22Rv1 (cell line): Measurements from ENCODE around the gene SCO1.
"Not testable (repeated sequence)": the region's sequence is repeated elsewhere in the genome, so short reads cannot be mapped to it uniquely, and the experiment has no call there.

Experiments
- H3K27ac ChIP-seq: fragments of 450-650 bp; 2 replicates; pipeline ENCODE4 v1.5.1; 2017
- CTCF ChIP-seq: fragments of 450-650 bp; IDR thresholded peaks from 2 replicates; pipeline ENCODE4 v1.5.1; 2017; ENCODE audit warnings: mild to moderate bottlenecking
- ZFX ChIP-seq: fragments of 450-650 bp; IDR thresholded peaks from 2 replicates; pipeline ENCODE4 v1.6.1; 2017; ENCODE audit warnings: antibody characterized with exemption, borderline replicate concordance

SCO1 gene

GRCh38 chr17:10739386-10739785, 42.1 kb upstream of the SCO1 start:
- no peak overlapping the region for H3K27ac ChIP-seq
- TF ChIP-seq CTCF: no peak
- TF ChIP-seq ZFX: no peak

- H3K27ac ChIP-seq: no peak overlapping the region
- TF ChIP-seq ZFX (no peak), CTCF (no peak)
These were observed 41.4 kb upstream of the SCO1 start for GRCh38 chr17:10738521-10739258.

- TF ChIP-seq ZFX (no peak), CTCF (no peak)
- H3K27ac ChIP-seq: no peak overlapping the region
These were observed 40.4 kb upstream of the SCO1 start for GRCh38 chr17:10737736-10738135.

DNA sequence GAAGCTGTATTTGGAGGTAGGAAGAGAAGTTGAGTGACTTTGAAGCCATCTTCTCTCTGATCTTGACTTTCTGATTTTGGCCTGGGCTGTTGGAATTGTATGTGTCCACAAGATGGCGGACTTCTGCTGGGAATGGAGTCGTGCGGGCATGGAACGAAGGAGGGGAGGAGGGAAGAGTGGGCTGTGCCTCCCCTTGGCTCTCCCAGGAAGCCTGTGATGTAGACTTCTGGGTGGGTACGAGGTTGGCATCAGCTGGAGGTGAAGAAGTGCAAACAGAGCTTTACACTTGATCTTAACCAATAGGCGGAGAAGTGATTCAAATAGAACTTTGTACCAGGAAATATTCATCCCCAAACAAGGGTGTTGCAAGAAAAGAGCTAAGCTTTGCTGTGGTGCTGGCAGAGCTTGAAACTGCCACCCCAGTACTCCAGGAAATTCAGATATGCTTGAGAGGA, 39.9 kb upstream of the SCO1 start:
- TF ChIP-seq CTCF (peak; percentile 84), ZFX (no peak)
- no peak overlapping the region for H3K27ac ChIP-seq

- H3K27ac ChIP-seq: no peak overlapping the region
- no peak for TF ChIP-seq CTCF
- no peak for TF ChIP-seq ZFX
These were observed 38.5 kb upstream of the SCO1 start for GRCh38 chr17:10735821-10736220.

DNA sequence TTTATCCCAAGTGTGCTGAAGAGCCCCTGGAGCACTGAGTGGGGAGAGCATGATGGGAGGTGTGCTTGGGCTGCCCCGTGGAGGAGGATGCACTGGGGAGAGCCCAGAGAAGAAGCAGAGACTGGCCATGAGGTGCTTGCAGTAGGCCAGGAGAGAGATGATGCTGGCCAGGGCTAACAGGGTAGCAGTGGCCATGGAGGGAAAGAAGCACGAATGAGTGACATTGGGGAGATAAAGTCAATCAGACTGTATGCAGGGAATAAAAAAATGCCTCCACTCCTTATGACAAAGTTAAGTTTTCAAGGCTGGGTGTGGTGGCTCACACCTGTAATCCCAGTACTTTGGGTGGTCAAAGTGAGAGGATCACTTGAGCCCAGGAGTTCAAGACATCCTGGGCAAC, 37.9 kb upstream of the SCO1 start:
- TF ChIP-seq CTCF: no peak
- TF ChIP-seq ZFX: no peak
- H3K27ac ChIP-seq: no peak overlapping the region

DNA sequence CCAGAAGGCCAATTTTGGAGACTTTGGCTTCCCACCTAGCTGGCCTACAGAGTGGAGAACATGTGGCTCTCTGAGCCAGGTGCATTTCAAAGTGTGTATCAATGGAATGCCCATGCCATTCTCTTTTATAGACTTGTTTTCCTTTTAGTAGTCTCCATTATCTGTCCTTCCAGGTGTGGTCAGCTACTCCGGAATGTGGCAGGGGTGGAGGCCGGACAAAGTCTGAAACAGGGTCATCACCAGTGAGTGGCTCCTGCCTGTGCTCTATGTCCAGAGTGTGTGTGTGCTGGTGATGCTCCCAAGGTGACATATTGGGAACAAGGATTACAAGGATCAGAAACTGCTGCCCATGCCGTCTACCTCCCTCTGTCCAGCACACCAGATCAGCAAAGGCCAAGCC, 36.3 kb upstream of the SCO1 start:
- TF ChIP-seq CTCF (no peak), ZFX (no peak)
- no peak overlapping the region for H3K27ac ChIP-seq

- not testable (repeated sequence) for H3K27ac ChIP-seq
These were observed 34.8 kb upstream of the SCO1 start for GRCh38 chr17:10732121-10732520.
